ENCODE measurements around the gene TAF5L. TPM values are rescaled to one million over a fixed set of nuclear protein-coding genes. Genes with fewer than 3 reads are reported as not detected.

TAF5L gene
- total RNA-seq: 28.2 and 33.6 TPM in 2 replicates

DNA sequence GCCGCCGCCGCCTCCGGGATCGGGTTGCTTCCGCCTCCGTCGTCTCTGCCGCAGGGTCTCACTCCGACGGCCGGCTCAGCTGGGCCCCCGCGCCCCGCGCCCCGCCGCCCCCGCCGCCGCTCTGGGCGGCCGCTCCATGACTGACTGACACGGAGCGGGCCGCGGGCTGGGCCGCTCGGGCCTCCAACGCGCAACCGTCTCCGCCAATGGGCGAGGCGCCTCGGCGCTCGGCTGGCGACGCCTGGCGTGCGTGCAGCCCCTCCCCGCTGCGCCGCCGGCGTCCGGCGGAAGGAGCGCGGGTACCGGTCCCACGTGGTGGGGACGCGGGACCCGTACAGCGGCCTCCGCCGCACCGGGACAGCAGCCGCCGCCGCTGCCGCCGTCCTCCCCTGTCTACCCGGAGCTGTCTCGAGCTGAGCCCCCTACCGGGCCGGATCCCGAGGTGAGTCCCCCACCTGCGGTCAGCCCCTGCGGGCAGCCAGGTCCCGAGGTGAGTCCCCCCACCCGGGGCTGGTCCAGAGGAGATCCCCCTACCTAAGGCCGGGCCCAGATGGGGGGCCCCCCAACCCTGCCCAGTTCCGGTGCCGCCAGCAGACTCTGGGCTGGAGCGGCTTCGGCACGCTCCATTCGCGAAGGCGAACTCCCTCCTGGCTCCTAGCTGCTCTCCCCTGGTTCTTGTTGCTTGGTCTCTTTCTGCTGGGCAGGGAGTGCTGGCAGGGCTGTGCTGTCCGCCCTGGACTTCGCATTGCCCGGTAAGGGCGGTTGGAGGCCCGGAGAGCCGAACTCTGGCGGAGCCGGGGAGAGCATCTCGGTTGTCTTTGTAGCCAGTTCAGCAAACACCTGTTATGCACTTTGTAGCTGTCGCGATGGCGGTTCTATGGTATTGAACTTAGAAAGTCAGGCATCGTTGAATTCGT is at the start of gene TAF5L, which contains the start of gene URB2:
Gene TAF5L (minus strand): TSS at position 208 of the 917 bp plus-strand sequence. CDS start 11,640 bp downstream, outside the sequence.
Gene URB2 (plus strand): TSS at position 333 of the 917 bp plus-strand sequence. CDS start 1,387 bp downstream, outside the sequence.
- peak; percentile 93 for DNase-seq

DNA sequence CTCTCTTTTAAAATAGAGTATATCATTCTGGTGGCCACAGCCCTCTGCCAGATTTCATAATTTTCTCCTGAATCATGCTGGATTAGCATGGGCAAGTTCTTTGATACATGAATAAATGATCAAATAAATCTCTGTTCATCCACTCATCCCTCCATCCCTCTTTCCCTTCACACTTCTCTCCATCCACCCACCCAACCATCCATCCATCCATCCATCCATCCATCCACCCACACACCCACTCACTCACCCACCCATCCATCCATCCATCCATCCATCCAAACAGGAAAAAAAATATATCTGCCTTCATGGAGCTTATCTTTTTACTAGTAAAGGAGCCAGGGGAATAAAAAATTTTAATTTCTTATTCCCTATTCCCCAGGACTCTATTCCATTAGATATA is 49.5 kb upstream of the TAF5L start:
- no peak for DNase-seq

DNA sequence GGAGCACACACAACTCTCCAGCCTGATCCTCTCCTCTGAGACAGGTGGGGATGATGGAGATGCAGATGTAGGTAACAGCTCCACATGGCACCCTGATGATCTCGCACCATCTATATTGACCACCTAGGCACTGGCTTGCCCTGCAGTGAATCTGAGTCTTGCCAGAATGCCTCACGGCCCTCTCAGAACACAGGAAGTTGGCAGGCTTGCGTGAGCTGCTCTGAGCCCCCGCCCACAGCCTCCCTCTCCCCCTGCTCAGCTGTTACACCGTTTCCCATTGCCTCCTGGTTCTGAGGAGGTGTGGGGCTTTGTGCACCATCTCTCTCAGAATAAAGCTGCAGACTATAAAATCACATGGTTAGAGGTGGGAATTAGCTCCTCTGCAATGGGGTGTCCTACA is 48.1 kb upstream of the TAF5L start:
- no peak for DNase-seq

DNA sequence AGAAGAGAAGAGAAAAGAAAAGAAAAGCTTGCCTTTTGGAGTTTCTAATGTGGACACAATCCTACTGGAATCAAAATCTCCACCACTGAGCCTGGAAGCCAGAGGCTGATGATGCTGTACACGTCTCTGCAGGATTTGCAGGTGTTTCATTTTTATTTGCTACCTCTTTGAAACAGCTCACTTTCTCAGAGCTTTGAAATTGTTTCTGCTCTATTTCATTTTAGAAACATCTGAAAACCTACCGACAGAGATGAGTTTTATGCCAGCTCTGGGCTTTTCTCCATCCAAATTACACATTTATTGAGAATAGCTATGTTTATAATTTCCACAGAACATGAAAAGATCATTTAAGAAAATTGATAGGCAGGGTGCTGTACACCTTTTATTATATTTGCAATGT is 46.3 kb upstream of the TAF5L start:
- DNase-seq: no peak

DNA sequence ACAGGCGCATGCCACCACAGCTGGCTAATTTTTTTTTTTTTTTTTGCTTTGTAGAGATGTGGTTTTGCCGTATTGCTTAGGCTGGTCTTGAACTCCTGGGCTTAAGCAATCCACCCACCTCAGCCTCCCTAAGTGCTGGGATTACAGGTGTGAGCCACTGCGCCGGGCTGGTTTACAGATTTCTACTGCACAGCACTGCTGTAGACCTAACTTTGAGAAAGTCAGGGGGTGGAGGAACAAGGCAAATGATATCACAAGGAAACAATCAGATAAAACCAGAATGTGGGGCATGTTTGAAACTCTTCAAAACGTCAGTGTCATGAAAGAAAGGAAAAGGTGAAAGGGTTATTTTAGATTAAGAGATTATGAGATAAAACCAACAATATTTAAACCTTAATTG is 45.4 kb upstream of the TAF5L start:
- DNase-seq: no peak

DNA sequence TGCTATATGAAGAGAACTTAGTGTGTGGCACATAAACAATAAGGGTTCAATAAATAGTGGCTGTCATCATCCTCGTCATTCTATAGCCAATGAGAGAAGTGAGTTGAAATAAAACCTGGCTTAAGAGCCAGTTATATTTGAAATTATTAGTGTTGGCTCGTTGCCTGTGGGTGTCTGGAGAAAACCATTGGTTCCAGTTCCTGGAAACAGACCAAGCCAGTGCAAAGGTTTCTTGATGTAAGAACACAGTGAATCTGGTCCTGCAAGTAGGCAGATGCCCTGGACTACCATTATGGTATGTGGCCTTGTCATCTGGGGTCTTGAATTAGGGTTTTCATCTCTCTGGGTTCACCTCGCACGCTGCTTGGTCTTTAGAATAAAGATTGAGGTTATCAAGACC is 43.4 kb upstream of the TAF5L start:
- peak; percentile 17 for DNase-seq

DNA sequence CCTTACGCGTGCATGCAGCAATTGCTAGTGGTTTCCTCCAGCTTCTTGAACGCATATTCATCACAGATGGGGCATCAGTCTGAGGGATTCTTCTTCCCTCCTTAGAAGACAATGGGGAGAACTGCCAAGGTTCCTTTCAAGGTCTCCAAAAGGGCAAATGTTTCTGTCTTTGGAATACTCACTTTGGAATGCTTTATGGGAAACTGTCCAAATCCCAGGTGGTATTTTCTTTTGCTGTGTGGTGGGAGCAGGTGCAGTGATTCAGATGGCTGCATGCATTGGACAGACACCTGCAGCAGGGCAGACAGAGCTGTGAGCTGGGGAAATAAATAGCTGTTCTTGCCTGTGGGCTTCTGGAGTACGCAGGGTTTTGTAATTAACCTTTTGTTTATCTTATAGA is 40.7 kb upstream of the TAF5L start:
- DNase-seq: no peak

DNA sequence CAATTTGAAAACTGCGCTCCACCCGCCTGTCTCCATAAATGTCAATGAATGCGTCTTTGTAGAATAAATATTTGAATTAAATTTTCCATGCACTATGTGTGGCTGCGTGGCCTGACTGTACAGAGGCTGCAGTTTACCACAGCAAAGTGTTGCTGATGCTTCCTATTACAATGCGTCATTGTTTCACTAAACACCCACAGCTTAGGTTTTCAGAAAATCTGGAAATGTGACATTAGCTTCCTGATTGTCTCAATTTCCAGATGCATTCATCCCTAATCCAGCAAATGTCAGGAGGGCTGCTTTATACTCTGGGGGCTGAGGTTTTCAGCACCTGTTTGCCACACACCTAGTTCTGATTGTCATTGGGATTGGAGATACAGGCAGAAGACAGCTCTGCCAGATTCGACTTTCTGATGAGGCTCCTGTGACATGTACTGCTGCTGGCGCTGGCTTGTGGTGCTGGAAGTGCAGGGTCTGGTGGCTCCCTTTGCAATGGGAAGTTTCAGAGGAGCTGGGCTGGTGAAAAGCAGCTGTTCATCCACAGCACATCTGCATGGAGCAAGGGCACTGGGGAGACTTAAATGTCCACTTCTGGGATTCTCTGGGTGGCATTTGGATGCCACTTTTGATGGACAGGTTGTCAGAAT is 40.1 kb upstream of the TAF5L start:
- no peak for DNase-seq

DNA sequence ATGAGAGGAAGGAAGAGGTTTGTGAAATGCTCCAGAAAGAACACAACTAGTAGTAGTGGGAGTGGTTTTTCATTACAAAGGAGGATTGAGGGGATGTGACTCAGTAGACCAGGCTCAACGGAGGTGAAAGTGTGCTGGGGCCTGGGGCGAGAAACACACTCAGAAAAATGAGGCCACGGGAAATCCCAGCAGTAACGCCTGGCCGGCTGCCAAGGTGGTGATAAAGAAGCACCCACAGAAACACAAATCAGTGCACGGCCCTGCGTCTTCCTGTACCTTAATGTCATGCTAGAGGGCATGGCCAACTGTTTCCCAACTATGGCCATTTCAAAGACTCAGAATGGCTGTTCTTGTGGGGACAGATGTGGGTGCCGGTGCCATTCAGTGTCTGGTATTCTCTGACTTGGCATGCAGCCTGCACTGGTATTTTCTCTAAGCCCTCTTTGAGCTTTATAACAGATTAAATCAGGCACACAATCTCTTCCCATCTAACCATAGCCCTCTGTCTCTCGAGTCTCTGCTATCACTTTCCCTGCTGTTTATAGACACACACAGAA is 38.3 kb upstream of the TAF5L start:
- DNase-seq: peak; percentile 82

DNA sequence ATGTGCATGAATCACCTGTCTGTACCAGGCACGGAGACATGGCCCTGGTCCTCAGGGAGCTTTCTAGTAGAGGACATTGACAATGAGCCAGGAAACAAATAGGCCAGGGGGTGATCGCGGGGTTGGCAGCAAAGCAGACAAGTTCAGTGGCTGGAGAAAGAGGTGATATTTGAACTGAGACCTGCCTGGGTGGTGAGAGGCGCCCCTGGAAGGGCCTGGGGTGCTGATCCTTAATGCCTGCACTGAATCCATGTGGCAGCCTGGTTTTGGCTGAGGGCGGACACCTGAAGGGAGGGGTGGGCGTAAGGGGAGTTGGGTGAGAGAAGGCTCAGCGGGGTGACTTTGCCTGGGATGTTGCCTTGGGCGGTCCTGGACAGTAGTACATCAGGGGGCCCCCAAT is 36.0 kb upstream of the TAF5L start:
- DNase-seq: no peak

DNA sequence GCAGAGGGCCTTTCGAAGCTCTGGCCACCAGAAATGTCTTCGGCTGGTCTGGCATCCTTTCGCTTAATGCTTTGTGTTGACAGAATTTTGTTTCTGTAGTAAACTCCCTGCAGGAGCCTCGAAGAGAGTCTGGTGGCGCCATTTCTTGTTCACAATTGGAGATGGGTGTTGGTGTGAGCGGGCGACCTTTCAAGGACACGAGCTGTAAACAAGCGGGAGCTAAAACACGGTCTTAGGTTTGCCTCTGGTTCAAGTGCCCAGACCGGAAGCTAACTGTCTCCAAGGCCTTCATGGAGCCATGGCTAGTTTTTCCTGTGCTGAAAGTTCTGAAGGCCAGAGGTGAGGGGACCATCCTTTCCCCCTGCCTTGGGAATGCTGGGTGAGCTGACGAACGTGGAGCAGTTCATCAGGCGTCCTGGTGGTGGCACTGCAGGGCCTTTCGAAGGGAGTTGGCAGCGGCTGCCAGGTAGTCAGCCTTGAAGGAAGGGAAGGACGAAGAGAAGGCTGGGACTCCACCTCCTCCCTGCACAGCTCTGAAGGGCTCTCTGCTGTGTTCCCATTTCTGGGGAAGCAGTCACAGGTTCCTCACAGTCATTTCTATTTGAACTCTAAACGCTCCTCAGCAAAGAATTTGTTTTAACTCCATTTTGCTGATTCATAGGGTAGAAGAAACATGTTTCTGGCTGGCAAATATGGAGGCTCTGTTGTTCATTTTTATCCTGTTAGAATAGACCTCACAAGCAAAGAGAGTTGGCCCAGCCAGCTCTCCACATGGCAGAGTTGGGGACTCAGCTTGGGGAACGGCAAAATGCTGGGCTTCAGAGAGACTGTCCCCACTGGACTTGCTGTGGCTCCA is 35.3 kb upstream of the TAF5L start:
- peak; percentile 83 for DNase-seq

DNA sequence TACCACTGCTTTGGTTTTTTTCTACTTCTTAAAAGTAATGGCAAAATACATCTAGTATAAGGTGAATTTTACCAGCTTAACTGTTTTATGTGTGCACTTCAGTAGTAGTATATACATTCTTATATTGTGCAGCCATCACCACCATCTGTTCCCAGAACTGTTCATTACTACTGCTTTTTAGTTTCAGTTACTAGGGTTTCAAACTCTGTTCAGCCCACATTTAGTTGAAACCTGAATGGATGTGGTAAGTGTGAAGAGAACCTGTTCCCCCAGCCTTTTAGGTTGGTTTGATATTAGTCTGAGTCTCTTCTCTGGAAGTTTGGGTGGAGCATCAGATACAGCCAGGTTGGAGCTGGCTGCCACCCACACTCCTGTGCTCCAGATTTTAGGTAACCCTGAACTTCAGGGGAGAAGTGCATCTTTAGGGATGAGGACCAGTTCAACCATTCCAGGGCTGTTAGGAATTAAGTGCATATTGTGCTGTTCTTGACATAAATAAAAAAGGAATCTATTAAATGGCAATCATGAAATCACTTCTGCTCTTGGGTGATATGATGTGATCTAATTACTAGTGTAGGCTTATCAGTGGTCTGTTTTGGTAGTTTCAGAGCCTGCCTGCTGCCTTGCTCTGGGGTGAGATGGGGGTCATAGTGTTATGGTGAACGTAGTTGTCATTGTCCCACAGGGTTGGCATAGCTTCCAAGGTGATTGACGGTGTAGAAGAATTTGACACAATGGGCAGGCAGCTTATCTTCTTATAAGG is 32.3 kb upstream of the TAF5L start:
- no peak for DNase-seq

DNA sequence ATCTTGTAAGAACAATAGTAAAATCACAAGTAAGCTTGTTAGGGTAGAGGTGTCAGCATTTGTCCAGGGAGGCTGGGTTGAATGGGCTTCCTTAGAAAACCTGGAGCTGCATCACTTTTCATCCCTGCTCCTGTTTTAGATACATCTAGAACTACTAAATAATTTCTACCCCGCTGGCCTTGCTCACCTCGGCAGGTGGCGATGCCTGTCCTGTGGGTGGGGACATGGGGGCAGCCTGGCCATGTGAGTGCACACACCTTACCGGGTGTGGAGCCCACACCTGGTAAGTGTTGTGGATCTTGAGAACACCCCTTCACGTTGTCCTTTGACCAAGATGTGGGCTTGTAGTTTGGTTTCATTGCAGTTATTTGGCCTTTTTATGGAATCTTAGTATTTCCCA is 29.9 kb upstream of the TAF5L start:
- DNase-seq: no peak

DNA sequence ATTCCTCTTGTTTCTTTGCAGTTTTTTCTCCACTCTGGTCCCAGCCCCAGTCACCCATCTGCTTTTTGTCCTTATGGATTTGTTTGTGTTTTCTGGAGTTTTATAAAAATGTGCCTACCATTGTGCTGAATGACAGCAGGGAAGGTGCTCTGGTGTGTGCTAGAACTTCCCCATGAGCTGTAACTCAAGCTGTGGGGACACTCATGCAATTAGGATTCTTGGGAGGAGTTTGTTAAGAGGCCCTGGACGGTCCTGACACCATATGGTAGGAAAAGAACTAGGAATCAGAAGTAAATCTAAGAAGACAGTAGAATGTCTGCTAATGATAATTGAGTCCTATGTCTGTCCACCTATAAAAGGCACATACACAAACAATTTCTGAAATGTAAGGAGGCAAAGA is 27.5 kb upstream of the TAF5L start:
- DNase-seq: no peak

DNA sequence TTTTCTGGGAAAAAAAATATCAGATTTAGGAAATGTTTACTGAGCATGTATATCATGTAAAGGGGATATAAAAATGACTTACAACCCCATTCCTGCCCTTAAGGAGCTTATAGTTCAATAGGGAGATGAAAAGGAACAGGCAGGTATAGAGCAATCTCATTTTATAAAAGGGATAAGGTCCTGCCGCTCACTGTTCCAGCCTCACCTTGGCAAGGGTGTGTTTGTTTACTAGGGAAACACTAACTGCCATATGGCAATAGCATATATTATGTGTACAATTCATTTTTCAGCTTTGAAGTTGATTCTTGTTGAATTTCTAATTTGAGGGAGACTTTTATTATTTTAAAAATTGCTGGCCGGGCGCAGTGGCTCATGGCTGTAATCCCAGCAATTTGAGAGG is 25.6 kb upstream of the TAF5L start:
- no peak for DNase-seq

DNA sequence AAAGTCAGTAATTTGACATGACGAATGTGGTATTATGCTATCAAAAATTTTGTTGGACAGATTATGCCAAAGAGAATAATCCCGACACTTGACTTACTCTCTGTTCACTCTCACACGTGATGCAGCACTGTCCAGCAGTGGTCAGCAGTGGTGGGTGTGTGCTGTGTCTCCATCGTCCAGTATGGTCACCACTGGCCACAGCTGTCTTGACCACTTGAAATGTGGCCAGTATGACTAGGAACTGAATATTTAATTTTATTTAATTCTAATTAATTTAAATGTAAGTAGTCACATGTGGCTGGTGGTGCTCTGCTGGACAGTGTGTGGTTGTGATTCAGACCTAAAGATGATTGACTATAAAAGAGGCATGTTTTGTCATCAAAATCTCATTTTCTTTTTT is 24.1 kb upstream of the TAF5L start:
- no peak for DNase-seq

DNA sequence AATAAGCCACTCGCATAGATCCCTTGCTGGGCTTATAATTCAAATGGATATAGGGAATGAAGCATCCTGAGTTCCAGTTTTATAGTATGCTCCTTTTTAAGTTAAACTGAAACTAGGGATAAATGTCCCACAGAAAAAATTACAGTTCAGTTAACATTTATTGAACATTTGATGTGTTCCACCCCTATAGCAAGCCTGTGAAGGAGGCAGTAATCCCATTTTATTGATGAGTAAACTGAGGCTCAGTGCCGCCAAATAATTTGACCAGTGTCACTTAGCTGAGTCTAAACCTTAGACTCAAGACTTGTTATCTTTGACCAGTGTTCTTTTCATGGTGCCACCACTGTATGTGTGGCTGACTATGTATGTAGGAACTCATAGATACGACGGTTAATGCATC is 22.5 kb upstream of the TAF5L start:
- no peak for DNase-seq

DNA sequence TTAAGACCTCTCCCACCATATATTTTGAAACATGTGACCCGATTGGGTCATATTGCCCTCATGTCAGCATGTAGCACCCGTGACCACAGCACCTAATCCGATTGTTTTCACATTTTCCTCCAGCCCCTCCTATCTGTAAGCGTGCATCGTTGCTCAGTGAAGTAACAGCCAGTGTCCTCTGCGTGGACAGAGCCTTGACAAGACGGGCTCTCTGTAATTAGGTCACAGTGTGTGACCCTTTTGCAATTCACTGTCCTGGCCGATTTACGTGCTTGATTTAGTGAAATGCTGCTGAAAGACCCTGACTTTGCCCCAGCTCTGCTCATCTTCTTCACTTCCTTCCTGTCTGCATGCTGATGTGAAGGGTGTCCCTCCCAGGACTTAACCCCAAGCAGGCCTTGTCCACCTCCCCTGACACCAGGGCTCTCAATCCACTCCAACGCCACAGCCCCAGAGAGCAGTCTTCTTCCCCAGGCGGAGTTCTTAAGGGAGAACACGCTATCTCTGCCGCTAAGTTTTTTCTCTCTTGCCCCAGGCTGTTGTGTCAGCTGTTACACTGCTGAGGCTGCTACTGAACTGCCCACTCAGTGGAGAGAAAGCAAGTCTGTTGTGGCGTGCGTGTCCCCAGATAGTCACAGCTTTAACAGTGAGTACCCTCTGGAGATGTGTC is 19.5 kb upstream of the TAF5L start:
- DNase-seq: no peak

DNA sequence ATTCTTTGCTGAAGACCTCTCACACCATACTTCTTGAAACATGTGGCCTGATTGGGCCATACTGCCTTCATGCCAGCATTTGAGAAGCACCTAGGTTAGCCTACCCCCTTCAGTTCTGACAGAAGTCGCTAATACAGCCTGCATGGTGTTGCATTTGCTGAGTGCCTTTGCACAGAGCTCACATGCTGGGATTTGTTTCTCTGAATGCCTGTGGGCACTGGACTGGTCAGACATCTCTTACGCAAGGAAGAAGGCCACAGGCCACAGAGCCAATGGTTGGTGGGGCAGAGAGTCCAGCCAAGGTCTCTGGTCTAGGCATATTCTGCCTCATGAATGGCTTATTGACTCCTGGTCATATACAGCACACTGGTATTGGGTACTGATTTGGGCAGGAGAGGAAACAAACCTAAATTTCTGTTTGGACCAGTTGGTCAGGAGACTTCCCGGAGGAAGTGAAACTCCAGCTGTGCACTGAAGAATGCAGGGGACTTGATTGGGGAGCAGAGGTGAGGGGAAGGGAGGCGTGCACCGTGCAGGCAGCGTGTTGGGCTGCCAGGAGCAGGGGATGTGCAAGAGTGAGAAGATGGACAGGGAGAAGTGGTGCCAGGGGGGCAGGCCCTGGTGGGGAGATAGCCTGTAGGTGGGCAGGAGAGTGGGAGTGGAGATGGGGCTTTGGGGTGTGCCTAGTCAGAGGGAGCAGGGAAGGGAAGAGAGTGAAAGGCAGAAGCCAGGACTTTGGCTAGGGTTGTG is 18.2 kb upstream of the TAF5L start:
- DNase-seq: no peak

DNA sequence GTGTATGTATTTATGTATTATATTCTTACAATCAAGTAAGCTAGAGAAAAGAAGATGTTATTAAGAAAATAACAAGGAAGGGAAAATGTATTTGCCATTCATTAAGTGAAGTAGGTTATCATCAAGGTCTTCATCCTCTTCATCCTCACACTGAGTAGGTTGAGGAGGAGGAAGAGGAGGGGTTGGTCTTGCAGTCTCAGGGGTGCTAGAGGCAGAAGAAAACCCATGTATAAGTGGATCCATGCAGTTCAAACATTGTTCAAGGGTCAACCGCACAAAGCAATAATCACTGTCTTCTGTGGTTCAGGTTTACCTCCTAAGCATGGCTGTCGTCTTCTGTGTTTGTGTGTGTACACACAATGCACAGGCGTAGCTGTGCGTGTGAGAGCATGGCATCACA is 17.0 kb upstream of the TAF5L start:
- DNase-seq: no peak

DNA sequence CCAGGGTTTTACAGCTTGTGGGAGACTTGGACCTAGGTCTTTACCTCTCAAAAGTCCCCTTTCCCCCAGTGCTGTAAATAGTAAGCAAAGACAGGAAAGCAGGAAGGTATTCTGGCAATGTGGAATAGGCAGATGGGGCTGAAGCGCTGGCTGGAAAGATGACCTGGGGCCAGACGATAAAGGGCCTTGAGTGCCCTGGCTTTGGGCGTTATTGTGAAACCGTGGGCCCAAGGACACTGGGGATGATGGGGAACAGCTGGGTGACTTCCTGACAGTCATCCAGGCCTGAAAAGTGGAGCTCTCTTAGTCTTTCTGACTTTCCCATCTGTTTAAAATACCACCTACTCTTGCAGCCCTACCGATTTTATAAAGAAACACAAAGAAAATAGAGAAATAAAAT is 16.5 kb upstream of the TAF5L start:
- no peak for DNase-seq

All from dermis blood vessel endothelial cell (primary cell).